GM12872 (cell line): ENCODE results near the gene ADGRG6.

ENCODE experiments used
- CTCF ChIP-seq: IDR thresholded peaks from 3 replicates; pipeline ENCODE4 v1.5.1; 2011; ENCODE audit warnings: low read depth, mild to moderate bottlenecking, low read length, moderate library complexity; ENCODE audit not compliant: insufficient read depth

Gene ADGRG6

GRCh38 chr6:142339968-142340658, 38.3 kb downstream of the ADGRG6 start:
- no peak for TF ChIP-seq CTCF

GRCh38 chr6:142341855-142342330, 40.1 kb downstream of the ADGRG6 start:
- no peak for TF ChIP-seq CTCF

GRCh38 chr6:142342986-142343385, 41.2 kb downstream of the ADGRG6 start:
- no peak for TF ChIP-seq CTCF

GRCh38 chr6:142343938-142344337, 42.1 kb downstream of the ADGRG6 start:
- TF ChIP-seq CTCF = no peak

GRCh38 chr6:142345261-142345660, 43.5 kb downstream of the ADGRG6 start:
- TF ChIP-seq CTCF = no peak

- no peak for TF ChIP-seq CTCF
These were observed 47.5 kb downstream of the ADGRG6 start for GRCh38 chr6:142349215-142349823.

- TF ChIP-seq CTCF = no peak
These were observed 48.5 kb downstream of the ADGRG6 start for GRCh38 chr6:142350309-142350708.
